Gastroesophageal sphincter (tissue), 3 donors: ENCODE results near the gene ZBTB12.

Source experiments
- POLR2A ChIP-seq, 2 donors: fragments of 450-650 bp; IDR thresholded peaks; one replicate each; pipeline ENCODE4 v1.6.1; 2017; ENCODE audit warnings: antibody characterized with exemption in 2 of 2, mild to moderate bottlenecking in 2 of 2, moderate library complexity in 1 of 2
- POLR2AphosphoS5 ChIP-seq: sonication (generic); formaldehyde crosslinking; IDR thresholded peaks from one replicate; pipeline ENCODE4 v1.6.1; 2017; ENCODE audit warnings: antibody characterized with exemption
- TF ChIP-seq, protein P1 (sequence below), 4 experiments: fragments of 200-600 bp in 2 of 4; fragments of 450-650 bp in 2 of 4; sonication (generic) in 1 of 4; IDR thresholded peaks; one replicate each; pipeline ENCODE4 v1.5.1; 2017 to 2019; ENCODE audit warnings: antibody characterized with exemption in 4 of 4, mild to moderate bottlenecking in 2 of 4, moderate library complexity in 2 of 4

DNA sequence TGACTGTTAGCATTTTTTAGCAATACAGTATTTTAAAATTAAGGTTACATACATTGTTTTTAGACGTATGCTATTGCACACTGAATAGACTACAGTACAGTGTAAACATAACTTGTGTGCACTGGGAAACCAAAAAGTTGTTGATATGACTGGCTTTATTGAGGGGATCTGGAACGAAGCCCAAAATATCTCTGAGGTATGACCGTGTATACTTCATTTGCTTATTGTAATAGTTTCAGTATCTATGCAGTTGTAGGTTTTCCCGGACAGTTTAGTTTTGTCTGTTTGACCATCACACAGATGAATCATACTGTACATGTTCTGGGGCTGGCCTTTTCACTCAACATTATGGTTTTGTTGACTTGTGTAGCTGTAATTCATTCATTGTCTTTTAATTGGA is 6.9 kb upstream of the ZBTB12 start:
- TF ChIP-seq POLR2A (IDR thresholded peaks at IDR 0.05) (no peak), POLR2AphosphoS5 (no peak)
- TF ChIP-seq, protein P1, sequence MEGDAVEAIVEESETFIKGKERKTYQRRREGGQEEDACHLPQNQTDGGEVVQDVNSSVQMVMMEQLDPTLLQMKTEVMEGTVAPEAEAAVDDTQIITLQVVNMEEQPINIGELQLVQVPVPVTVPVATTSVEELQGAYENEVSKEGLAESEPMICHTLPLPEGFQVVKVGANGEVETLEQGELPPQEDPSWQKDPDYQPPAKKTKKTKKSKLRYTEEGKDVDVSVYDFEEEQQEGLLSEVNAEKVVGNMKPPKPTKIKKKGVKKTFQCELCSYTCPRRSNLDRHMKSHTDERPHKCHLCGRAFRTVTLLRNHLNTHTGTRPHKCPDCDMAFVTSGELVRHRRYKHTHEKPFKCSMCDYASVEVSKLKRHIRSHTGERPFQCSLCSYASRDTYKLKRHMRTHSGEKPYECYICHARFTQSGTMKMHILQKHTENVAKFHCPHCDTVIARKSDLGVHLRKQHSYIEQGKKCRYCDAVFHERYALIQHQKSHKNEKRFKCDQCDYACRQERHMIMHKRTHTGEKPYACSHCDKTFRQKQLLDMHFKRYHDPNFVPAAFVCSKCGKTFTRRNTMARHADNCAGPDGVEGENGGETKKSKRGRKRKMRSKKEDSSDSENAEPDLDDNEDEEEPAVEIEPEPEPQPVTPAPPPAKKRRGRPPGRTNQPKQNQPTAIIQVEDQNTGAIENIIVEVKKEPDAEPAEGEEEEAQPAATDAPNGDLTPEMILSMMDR (IDR thresholded peaks at IDR 0.05): no peak
